Activated effector memory CD4-positive, alpha-beta T cell treated with Interleukin-2 at 50 U/mL for 16 hours (primary cell): ENCODE results near the gene SYNM.

Source experiments
- DNase-seq: peaks from one replicate; pipeline ENCODE4 v3.0.0-alpha.2; 2020

The SYNM gene

DNA sequence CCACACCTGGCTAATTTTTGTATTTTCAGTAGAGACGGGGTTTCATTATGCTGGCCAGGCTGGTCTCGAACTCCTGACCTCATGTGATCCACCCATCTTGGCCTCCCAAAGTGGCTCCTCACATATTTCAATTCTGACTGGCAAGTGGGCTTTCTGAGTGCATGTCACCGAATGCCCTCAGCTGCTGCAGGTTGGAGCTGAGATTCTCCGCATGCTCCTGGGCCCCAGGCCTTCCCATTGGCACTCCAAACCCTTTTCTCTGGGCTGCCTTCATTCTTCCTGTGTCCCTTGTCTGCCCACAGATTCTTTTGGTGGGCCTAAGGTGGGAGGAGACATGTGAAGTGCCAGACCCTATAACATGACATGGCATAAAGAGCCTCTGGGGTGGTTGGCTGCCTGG lies 67.3 kb downstream of the SYNM start:
- no peak for DNase-seq

DNA sequence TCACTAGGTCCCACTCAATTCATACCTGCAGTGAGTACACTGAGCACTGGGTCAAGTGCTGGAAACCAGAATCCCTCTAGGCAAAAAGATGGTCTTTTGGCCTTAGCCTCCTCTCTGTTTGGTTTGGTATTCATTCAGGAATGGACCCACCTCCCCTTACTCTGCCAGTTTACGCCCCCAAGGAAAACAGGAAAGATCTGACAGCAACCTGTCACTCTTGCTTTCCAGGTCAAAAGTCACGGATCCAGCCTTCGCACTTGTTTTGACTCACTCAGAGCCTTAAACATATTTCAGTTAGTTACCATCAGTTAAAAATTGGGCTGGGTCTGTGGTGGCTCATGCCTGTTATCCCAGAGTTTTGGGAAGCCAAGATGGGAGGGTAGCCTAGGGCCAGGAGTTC lies 68.1 kb downstream of the SYNM start:
- no peak for DNase-seq

DNA sequence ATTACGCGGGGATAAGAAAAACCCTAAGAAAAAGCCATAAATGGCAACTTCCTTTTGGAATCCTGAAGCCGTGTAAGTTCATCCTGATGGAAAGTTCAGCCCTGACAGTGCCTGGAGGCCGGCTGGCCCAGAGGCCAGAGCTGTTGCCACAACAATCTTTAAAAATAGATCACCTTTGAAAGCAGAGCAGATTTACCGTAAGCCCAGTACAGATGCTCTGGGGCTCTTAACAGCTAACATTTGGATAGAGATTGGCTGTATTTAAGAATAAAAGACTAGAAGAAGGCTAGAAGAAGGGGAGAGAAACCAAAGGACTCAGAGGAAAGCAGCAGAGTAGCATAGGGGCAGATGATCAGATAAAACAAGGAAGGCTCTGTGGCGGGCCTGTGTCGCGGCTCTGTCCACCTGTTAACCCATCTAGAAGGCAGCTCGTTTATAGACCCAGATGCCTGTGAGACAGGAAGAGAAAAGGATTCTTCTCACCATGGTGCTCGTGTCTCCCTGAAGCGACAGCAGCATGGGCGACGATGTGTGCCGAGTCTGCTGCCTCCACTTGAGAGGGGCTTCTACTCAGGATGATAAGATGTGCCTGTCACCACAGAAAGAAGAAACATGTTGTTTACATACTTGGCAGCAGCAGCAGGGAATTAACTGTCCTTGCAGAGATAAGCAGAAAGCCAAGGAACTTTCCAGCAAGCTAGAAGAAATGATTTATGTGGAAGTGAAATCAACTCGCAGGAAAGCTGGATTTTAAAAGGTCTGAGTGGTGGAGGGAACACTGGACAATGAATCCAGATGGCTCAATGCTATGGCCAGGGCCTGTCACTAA lies 69.9 kb downstream of the SYNM start:
- no peak for DNase-seq

DNA sequence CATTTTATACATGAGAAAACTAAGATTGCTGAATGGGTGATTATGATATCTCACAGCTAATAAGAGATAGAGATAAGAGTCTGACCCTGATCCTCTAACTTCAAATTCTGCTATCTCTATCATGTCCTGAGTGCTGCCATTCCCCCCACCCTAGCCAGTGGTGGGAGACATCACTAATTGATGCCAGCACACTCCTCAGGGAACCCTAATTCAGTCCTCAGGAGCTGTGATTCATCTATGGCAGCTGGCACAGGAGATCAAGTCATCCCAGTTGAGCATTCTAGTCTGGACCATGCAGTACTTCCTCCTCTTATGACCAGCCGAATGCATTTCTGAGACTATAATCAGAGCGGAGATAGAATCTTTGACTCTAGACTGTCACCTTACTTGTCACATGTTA lies 71.9 kb downstream of the SYNM start:
- no peak for DNase-seq

DNA sequence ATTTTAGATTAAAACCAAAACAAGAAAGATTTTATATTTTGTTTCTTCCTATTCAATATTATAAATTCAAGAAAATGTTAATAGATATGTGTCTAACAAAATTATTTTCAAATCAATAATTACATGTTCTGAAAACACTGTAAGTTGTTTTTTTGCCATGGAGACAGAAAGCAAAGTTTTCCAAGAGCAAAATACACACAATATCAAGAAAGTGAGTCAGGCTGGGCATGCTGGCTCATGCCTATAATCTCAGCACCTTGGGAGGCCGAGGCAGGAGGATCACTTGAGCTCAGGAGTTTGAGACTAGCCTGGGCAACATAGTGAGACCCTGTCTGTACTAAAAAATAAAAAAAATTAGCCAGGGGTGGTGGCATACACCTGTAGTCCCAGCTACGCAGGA lies 72.8 kb downstream of the SYNM start:
- DNase-seq: no peak

DNA sequence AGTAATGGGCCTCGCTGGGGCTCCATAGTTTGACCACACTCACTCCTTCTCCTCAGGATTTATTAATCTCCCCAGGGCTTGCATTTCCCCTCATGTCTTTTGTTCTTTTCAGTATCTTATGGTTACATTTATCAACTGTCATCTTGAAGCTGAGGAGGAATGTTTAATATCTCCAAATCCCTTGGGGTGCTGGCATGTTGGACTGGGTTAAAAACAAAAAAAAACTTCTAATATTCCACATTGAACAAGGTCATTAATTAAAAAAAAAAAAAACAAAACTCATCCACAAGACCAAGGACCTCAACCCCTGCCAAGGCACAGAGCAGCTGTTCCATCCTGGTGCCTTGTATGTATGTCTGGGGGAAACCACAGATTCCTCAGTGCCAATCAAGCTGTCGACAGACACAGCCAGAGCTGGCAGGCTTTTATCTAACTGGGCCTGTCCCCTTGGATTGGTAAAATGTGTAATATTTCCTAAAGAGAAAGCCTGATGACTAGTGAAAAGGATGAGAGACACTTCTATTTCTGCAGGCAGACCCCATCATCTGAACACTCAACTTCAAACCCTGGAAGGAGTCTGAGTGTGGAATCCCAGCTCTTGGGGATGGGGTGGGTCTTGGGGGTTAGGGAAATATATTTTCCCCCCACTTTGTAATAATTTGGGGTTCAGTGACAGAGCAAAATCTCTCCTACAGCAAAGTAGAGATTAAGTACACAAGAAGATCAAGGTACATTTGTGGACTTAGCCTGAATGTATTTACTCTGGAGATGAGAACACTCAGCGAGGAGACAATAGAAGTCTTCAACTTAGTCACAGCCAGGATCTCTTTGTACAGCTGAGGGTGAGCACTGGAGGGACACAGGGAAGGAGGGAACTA lies 75.4 kb downstream of the SYNM start:
- DNase-seq: no peak

DNA sequence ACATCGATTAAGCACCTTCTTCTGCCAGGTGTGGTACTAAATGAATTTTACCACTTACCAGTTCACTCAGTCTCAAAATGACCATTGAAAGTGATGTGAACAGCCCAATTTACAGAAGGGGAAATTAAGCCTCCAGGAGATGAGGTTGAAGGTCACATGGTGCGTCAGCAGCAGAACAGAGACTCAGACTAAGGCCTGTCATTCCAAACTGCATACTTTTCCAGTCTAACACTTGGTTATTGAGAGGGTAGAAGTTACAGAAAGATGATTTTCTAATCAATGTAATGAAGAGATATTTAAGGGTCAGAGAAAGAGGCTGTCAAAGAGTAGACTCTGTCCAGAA lies 76.1 kb downstream of the SYNM start:
- DNase-seq: no peak

DNA sequence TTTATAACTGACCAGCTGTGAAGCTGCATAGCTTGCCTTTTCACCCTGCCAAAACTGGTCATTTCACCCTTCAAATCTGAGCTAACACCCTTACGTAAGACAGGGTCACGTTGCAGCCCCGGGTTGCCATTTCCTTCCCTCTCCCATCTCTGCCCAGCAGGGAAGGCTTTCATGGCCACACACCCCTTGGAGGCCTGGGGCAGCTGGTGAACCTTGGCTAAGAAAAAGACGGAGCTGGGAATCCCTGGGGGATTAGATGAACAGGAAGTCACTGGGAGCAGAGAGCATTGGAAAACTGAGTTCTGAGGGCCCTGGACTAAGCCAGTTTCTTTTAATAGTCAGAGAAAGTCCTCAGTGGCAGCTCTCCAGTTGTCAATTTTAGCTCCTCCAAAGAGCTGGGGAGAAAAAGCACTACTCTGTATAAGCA lies 76.7 kb downstream of the SYNM start:
- no peak for DNase-seq

DNA sequence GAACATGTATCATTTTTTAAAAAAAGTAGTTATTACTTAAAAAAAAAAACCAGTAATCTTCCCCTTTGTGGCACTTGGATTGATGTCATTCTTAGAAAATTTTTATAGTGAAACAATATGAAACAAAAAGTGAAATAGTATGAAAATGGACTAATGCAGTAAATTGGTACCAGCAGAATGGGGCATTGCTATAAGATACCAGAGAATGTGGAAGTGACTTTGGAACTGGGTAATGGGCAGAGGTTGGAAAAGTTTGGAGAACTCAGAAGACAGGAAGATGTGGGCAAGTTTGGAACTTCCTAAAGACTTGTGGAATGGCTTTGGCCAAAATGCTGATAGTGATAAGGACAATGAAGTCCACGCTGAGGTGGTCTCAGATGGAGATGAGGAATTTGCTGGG lies 77.9 kb downstream of the SYNM start:
- no peak for DNase-seq
